Psoas muscle (tissue), 8 donors: ENCODE results near the gene TCFL5. TPM values are rescaled to one million over a fixed set of nuclear protein-coding genes. Genes with fewer than 3 reads are reported as not detected.

ENCODE experiments used
- ATAC-seq, 4 donors: fragments of 200-7000 bp; cut with Tn5 transposase; one replicate each; pipeline ENCODE4 v1.9.1; 2020; ENCODE audit warnings: moderate library complexity in 3 of 4, mild to moderate bottlenecking in 2 of 4
- DNase-seq, 2 donors: peaks; one replicate each; pipeline ENCODE4 v3.0.0-alpha.2; 2020
- H3K27ac ChIP-seq: fragments of 200-600 bp; one replicate; pipeline ENCODE4 v1.8.0; 2022
- H3K27me3 ChIP-seq, 3 donors: fragments of 200-600 bp in 1 of 3; one replicate each; pipeline versions ENCODE4 v1.6.1 to v1.8.0; 2013 to 2022; ENCODE audit warnings: low read length in 2 of 3, mild to moderate bottlenecking in 2 of 3, moderate library complexity in 1 of 3; ENCODE audit not compliant: insufficient read depth in 3 of 3
- H3K36me3 ChIP-seq, 2 donors: fragments of 200-600 bp in 1 of 2; one replicate each; pipeline versions ENCODE4 v1.6.1 to v1.8.0; 2013 to 2022; ENCODE audit warnings: low read depth in 1 of 2, mild to moderate bottlenecking in 1 of 2, moderate library complexity in 1 of 2; ENCODE audit not compliant: insufficient read depth in 1 of 2
- H3K4me1 ChIP-seq: fragments of 200-600 bp; one replicate; pipeline ENCODE4 v1.8.0; 2022
- H3K4me3 ChIP-seq: fragments of 200-600 bp; one replicate; pipeline ENCODE4 v1.8.0; 2022; ENCODE audit warnings: mild to moderate bottlenecking
- H3K9me3 ChIP-seq: fragments of 200-600 bp; one replicate; pipeline ENCODE4 v1.8.0; 2022
- CTCF ChIP-seq: fragments of 200-600 bp; IDR thresholded peaks from one replicate; pipeline ENCODE4 v1.8.0; 2022; ENCODE audit warnings: antibody characterized with exemption
- WGBS, 3 donors: extraction: QIAGEN DNeasy Blood & Tissue Kit; methylation state at CpG; one replicate each; pipeline versions ENCODE4 v1.1.6 to v1.1.7; 2013; 5-methylcytosine and 5-hydroxymethylcytosine counted together
- intact Hi-C, 2 donors: fragments of 100-400 bp; cut with DNase I; formaldehyde crosslinking; loops; one replicate each; pipeline versions ENCODE4 v1.11.0 to v1.14.2; 2022
- polyA plus RNA-seq, 3 donors: library from polyadenylated mRNA; stranded (reverse); fragments of 200-250 nt; gene quantifications; one replicate each; pipeline ENCODE4 v1.2.3, GENCODE V29; 2013
- total RNA-seq, 4 donors: library from RNA; stranded (reverse); fragmentation: NEBNext Ultra II Directional in 2 of 4; extraction: Animal tissue kit (Norgen Biotek cat#: 25700) in 2 of 4; gene quantifications; one replicate each; pipeline versions ENCODE4 v1.2.1 to v1.2.4, GENCODE V29; 2021 to 2023
- donor health status: healthy with polysubstance abuse.
- donor health status: DM: no; HTN: no; CAD: no; lungs with moderate emphysema.
- donor health status: Bipolar disorder and iron deficiency.
- donor health status: healthy.
- donor health status: DM: yes; HTN: yes; CAD: no.
- donor health status: DM: no; HTN: no; CAD: no.
- donor health status: DM: no; HTN: no; CAD: no.
- donor health status: DM: yes; HTN: yes; CAD: no.

TCFL5 gene
- total and polyA plus RNA-seq, 7 donors, result 2.3 to 5.2 (median 3.9) TPM

DNA sequence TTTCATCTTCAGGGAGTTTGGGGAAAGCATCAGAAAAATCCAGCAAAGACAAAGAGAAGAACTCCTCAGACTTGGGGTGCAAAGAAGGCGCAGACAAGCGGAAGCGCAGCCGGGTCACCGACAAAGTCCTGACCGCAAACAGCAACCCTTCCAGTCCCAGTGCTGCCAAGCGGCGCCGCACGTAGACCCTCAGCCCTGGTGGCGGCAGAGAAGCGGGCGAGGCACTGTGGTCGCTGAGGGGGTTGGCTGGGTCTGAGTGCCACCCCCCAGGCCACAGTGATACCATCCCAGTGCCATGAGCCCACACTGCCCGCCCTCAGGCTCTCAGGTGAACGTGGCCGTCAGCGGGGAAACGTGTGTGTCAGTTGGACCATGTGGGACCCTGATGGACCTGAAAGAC is 62.2 kb downstream of the TCFL5 start:
- peaks cover 0 to 37% of the 10 kb centered on the region in 2 donors for H3K36me3 ChIP-seq
- no peak for TF ChIP-seq CTCF
- H3K27me3 ChIP-seq, result no peaks in the 10 kb centered on the region
- H3K27ac ChIP-seq, result no peak overlapping the region
- ATAC-seq (no peak), DNase-seq (no peak)
- no peaks in the 10 kb centered on the region for H3K9me3 ChIP-seq
- 97% methylated on average over 19 of the region's 19 CpGs for WGBS, 3 donors
- no peak overlapping the region for H3K4me3 ChIP-seq
- intact Hi-C loops, result no loop called here
- H3K4me1 ChIP-seq, result peaks cover 37% of the 10 kb centered on the region

DNA sequence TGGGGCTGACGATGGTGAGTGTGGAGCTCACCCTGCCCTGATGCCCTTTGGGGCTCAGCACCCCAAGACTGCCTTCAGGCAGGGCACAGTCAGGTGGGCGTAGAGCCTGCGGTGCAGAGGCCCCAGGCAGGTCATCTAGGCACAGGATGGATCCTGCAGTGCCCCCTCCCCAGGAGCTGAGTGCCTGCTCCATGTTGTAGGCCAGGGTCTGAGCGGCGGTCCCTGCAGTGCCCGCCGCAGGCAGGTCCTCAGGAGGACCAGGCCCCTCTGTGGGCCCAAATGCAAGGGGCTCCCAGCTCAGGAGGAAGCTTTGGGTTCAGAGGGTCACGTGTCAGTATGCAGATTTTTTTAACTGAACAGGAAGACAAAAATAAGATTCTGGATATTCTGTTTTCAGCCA is 62.6 kb downstream of the TCFL5 start:
- Histone ChIP-seq H3K27ac (no peak overlapping the region), H3K9me3 (no peaks in the 10 kb centered on the region), H3K27me3 (no peaks in the 10 kb centered on the region), H3K36me3 (peaks cover 0 to 37% of the 10 kb centered on the region in 2 donors), H3K4me3 (no peak overlapping the region), H3K4me1 (peaks cover 37% of the 10 kb centered on the region)
- intact Hi-C loops, result no loop called here
- ATAC-seq, result no peak
- no peak for TF ChIP-seq CTCF
- 92 to 93% (median 93%) methylated on average over 8 of the region's 8 CpGs for WGBS, 3 donors
- no peak for DNase-seq

DNA sequence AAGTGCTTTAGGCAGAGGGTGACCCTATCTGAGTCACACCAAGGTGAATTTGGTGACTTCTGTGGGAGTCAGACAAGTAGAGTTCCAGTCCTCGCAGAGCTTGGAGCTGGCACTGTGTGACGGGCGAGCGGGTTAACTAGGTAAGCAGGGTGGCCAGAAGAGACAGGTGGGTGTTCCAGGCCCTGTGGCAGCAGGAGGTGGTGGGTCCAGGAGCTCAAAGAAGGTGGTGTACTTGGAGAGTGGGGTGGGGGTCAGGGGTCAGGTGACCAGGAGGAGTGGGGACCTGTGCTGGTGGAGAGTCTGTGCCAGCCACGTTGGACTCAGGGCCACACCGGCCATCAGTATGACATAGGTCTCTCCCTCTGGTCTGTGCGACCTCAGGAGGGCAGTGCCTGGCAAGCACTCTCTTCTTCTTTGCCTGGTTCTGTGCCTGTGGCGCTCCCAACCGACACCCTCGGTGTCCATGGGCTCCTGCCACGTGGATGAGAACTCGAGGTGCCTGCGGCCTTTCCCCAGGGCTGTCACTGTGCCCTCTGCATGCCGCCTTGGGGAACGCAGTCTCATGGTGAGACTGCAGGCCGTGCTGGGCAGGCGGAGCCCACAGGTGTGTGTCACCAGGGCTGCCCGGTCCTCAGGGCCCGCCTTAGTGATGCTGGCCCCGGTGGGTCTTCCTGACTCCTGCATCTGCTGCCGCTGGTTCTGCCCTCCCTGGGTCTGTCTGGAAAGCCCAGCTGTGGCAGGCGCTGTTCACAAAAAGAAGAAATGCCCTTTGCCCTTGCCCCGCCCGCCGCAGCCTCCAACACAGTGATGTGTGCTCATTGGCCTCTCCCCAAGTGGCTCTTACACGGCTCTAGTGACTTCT is 63.7 kb downstream of the TCFL5 start:
- Histone ChIP-seq H3K9me3 (no peaks in the 10 kb centered on the region), H3K36me3 (peaks cover 0 to 37% of the 10 kb centered on the region in 2 donors), H3K4me1 (peaks cover 33% of the 10 kb centered on the region), H3K4me3 (peak overlapping the region; percentile 70), H3K27me3 (no peaks in the 10 kb centered on the region), H3K27ac (peak overlapping the region; percentile 41)
- intact Hi-C loops, result no loop called here
- ATAC-seq (no peak), DNase-seq (no peak)
- WGBS, 3 donors, result 82 to 85% (median 84%) methylated on average over 26 of the region's 26 CpGs
- no peak for TF ChIP-seq CTCF

DNA sequence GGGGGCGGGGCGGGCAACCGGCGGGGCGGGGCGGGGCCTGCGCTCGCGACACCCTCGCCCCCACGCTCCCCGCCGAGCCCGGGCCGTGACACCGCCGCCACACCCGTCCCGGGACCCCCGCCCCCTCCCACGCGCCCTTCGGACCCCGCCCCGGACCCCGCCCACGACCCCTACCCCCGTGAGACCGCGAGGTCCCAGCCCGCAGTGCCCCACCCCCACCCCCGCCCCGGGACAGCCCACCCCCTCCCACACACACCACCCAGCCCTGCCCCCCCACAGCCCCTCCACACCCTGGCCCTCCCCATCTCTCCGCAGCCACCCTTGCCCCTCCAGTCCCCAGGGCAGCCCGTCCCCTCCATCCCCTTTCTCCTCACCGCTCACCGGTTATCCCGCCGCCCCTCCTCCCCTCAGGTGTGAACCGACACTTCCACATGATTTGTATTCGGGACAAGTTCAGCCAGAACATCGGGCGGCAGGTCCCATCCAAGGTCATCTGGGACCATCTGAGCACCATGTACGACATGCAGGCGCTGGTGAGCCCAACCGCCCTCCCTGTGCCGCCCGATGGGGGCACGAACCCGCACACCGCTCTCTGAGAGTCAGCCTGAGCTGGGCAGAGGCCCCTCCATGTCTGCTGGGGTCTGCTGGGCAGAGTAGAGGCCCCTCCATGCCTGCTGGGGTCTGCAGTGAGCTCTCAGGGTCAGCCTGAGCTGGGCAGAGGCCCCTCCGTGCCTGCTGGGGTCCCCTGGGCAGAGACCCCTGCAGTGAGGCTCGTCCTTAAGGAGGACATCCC is 64.7 kb downstream of the TCFL5 start:
- H3K4me3 ChIP-seq, result peak overlapping the region; percentile 70
- ATAC-seq (peak in 2 of 4 donors; percentile 1 to 15), DNase-seq (no peak)
- 14 to 42% (median 42%) methylated on average over 18 to 52 of the region's 53 CpGs for WGBS, 3 donors
- H3K27me3 ChIP-seq, result no peaks in the 10 kb centered on the region
- peak overlapping the region; percentile 81 for H3K27ac ChIP-seq
- peaks cover 0 to 37% of the 10 kb centered on the region in 2 donors for H3K36me3 ChIP-seq
- no peaks in the 10 kb centered on the region for H3K9me3 ChIP-seq
- intact Hi-C loops, result no loop called here
- peaks cover 25% of the 10 kb centered on the region for H3K4me1 ChIP-seq
- TF ChIP-seq CTCF, result no peak
